Central memory CD8-positive, alpha-beta T cell (primary cell): ENCODE measurements around the gene SPIC.
"Not testable (repeated sequence)": the region's sequence is repeated elsewhere in the genome, so short reads cannot be mapped to it uniquely, and the experiment has no call there.

Experiments
- ATAC-seq: fragments of 150-1000 bp; cut with Tn5 transposase; replicated peaks from 2 replicates; pipeline ENCODE4 v1.10.0; 2022; ENCODE audit warnings: mild to moderate bottlenecking, moderate FRiP score, moderate number of reproducible peaks; ENCODE audit not compliant: poor library complexity, severe bottlenecking; ENCODE audit errors: extremely low read depth
- DNase-seq, 2 donors: peaks; one replicate each; pipeline ENCODE4 v3.0.0; 2021; ENCODE audit warnings: low spot score in 2 of 2
- H3K27ac Mint-ChIP-seq: one replicate; pipeline ENCODE4 v1.8.0; 2022; ENCODE audit warnings: low read depth, mild to moderate bottlenecking, moderate library complexity, mixed read lengths
- H3K27me3 Mint-ChIP-seq: one replicate; pipeline ENCODE4 v1.8.0; 2022; ENCODE audit warnings: mixed read lengths
- H3K36me3 Mint-ChIP-seq: one replicate; pipeline ENCODE4 v1.8.0; 2022; ENCODE audit warnings: mild to moderate bottlenecking, moderate library complexity, mixed read lengths; ENCODE audit not compliant: insufficient read depth
- H3K4me1 Mint-ChIP-seq: one replicate; pipeline ENCODE4 v1.8.0; 2022; ENCODE audit warnings: mixed read lengths
- H3K4me3 Mint-ChIP-seq: one replicate; pipeline ENCODE4 v1.8.0; 2022; ENCODE audit warnings: mild to moderate bottlenecking, moderate library complexity, mixed read lengths
- H3K9me3 Mint-ChIP-seq: one replicate; pipeline ENCODE4 v1.8.0; 2022; ENCODE audit warnings: mixed read lengths

The SPIC gene

DNA sequence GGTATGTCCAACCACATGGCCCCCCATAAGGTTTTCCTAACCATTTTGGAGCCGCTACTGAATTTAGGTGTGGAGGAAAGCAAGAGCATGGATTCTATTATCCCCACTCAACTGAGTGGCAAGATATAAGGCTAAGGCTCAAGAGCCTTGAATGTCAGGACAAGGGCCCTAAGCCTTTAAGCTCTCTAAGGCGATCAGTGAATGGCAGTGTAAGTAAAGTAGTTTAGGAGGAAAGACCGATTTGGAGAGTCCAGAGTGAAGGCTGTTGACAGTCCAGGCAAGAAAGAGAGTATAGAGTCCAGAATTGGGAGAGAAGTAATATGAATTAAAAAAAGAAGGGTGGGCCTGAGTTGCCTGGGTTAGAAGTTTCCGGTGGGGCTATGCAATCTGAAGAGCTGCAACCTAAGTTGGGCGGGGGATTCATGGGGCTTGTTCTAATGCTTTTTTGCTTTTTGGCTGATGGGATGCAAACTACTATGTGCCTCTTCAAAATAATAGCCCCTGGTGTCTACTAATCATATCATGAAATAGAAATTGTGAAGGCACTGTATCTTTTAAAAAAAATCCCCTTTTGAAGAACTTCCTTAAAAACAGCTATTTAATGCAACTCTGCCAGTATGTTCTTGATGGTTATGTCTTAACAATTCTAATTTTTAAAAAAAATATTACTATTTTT, at the start of gene SPIC:
TSS of gene SPIC (plus strand) at position 626 of the 676 bp plus-strand sequence. CDS start 1,569 bp downstream, outside the sequence.
- H3K36me3 Mint-ChIP-seq: no peaks in the 10 kb centered on the region
- H3K4me3 Mint-ChIP-seq: no peak within 1 kb of the TSS
- no peaks in the 10 kb centered on the region for H3K9me3 Mint-ChIP-seq
- no peaks in the 10 kb centered on the region for H3K4me1 Mint-ChIP-seq
- ATAC-seq (no peak), DNase-seq (no peak)
- no peak within 1 kb of the TSS for H3K27ac Mint-ChIP-seq
- peaks cover 14% of the 10 kb centered on the region for H3K27me3 Mint-ChIP-seq

DNA sequence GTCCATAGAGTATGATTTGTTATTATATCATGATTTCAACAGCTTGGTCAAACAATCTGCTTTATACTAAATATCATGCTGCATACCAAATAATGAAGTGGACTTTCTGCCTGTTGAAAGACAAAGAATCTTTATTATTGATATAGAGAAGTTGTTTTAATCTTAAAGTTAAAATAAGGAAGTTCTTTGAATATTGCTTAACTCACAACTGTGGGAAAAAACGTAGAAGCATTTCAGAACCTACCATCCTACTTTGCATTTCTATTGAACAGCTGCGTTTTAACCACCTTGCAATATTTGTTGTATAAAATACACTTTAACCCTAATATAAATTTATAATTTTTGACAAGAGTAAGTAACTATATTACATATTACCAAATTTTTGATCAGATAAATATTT, 44.7 kb upstream of the SPIC start:
- no peak for ATAC-seq
- Mint-ChIP-seq H3K27me3 (no peaks in the 10 kb centered on the region), H3K36me3 (no peaks in the 10 kb centered on the region), H3K27ac (no peak overlapping the region), H3K4me1 (no peaks in the 10 kb centered on the region), H3K9me3 (no peaks in the 10 kb centered on the region), H3K4me3 (no peak overlapping the region)
- DNase-seq: no peak

DNA sequence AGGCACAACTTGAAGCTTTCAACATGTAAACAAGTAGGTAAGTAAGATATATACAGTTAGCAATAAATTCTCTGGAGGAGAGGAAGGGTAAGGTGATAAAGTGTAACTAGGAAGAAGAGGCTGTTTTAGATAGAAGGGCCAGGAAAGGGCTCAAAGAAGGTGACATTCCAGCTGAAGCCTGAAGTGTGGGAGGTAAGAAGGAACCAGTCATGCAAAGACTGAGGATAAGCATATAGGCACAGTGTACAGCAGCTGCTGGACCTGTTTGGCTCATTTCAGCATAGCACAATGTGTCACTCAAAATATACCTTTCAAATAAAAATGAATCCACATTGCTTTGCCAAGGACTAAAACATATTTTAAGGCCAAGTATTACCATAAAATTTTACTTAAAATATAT, 39.0 kb upstream of the SPIC start:
- no peak for DNase-seq
- no peaks in the 10 kb centered on the region for H3K27me3 Mint-ChIP-seq
- no peaks in the 10 kb centered on the region for H3K9me3 Mint-ChIP-seq
- no peaks in the 10 kb centered on the region for H3K36me3 Mint-ChIP-seq
- no peak overlapping the region for H3K27ac Mint-ChIP-seq
- no peak for ATAC-seq
- no peaks in the 10 kb centered on the region for H3K4me1 Mint-ChIP-seq
- no peak overlapping the region for H3K4me3 Mint-ChIP-seq

DNA sequence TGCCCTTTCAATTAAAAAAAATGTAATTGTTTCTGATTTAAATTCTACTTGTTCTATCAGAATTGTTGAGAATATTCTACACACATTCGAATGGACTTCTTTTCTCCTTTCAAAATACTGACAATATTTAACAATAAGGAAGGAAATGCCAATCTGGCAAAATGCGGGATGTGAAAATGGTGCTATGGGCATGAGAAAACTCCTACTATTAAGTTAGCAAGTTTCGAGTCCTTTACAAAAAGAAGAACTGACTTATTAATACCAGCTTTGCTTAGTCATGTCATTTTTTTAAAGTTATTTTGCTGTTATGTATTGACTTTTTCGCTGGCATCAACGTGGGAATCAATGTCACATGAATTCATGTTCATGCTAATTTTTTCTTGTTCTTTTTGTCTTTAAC, 35.9 kb upstream of the SPIC start:
- Mint-ChIP-seq H3K4me3 (no peak overlapping the region), H3K27ac (no peak overlapping the region)

DNA sequence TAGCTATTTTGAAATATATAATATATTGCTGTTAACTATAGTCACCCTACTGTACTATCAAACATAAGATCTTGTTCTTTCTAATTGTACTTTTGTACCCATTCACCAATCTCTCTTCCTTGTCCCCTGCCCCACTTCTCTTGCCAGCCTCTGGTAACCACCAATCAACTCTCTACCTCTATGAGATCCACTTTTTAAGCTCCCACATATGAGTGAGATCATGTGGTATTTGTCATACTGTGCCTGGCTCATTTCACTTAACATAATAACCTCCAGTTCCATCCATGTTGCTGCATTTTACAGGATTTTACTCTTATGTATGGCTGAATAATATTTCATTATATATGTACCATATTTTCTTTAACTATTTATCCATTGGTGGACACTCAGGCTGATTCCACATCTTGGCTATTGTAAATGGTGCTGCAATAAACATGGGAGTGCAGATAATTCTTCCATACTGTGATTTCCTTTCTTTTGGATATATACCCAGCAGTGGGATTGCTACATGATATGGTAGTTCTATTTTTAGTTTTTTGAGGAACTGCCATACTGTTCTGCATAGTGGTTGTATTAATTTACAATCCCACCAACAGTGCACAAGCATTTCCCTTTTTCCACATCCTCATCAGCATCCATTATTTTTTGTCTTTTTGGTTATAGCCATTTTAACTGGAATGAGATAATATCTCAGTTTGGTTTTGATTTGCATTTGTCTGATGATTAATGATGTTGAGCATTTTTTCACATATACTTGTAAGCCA, 33.5 kb upstream of the SPIC start:
- no peak for ATAC-seq
- Mint-ChIP-seq H3K27me3 (no peaks in the 10 kb centered on the region), H3K9me3 (no peaks in the 10 kb centered on the region), H3K4me1 (no peaks in the 10 kb centered on the region), H3K27ac (no peak overlapping the region), H3K36me3 (no peaks in the 10 kb centered on the region), H3K4me3 (no peak overlapping the region)
- DNase-seq: no peak

More for the DNA sequence above, 35.9 kb upstream of the SPIC start:
- H3K4me1 Mint-ChIP-seq: no peaks in the 10 kb centered on the region
- H3K9me3 Mint-ChIP-seq: no peaks in the 10 kb centered on the region
- no peak for ATAC-seq
- DNase-seq: no peak
- H3K27me3 Mint-ChIP-seq: no peaks in the 10 kb centered on the region
- H3K36me3 Mint-ChIP-seq: no peaks in the 10 kb centered on the region

DNA sequence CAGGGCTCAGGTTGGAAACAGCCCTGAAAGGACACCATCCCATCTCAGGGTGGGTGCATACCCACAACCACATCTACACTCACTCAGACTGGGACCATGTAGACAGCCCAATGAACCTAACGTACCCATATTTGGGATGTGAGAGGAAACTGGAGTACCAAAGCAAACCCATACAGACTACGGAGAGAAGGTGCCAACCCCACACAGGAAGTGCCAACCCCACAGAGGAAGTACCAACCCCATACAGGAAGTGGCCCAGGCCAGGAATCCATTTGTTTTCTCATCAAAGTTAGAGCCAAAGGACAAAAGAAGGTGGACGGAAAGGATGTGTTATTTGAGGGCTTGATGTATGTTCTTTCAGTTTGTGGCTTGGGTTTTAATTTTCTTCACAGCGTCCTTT, 19.5 kb upstream of the SPIC start:
- peaks cover 13% of the 10 kb centered on the region for H3K4me1 Mint-ChIP-seq
- H3K27ac Mint-ChIP-seq: no peak overlapping the region
- no peaks in the 10 kb centered on the region for H3K9me3 Mint-ChIP-seq
- H3K4me3 Mint-ChIP-seq: peak overlapping the region; percentile 42
- DNase-seq: peak in 1 of 2 donors; percentile 20
- peak; percentile 83 for ATAC-seq
- no peaks in the 10 kb centered on the region for H3K36me3 Mint-ChIP-seq
- H3K27me3 Mint-ChIP-seq: no peaks in the 10 kb centered on the region

DNA sequence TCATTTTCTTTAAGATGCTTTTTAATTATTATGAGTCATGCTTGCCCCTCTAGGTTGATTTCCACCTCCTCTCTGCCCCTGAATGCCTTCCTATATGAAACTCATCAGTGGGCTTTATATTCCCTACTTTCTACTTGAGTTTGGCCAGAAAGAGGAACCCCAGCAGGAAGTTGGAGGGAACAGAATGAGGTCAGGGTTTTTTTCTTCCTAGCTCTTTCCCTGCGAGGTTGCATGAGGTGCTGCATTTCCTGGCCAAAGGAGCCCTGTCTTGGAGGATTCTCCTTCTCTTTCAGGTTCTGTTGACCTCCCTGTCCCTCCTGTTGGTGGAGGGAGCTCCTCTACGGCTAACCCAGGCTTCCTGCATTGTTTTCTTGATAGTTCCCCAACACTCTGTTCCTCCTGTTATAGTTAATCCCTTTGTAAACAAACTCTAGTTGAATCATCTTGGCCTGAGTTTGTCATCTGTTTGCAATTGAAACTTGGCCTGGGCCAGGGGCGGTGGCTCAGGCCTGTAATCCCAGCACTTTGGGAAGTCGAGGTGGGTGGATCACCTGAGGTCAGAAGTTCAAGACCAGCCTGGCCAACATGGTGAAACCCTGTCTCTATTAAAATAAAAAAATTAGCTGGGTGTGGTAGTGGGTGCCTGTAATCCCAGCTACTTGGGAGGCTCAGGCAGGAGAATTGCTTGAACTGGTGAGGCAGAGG, 15.3 kb upstream of the SPIC start:
- Mint-ChIP-seq H3K36me3 (no peaks in the 10 kb centered on the region), H3K27me3 (no peaks in the 10 kb centered on the region), H3K9me3 (no peaks in the 10 kb centered on the region), H3K4me1 (peaks cover 13% of the 10 kb centered on the region), H3K27ac (no peak overlapping the region), H3K4me3 (no peak overlapping the region)
- no peak for ATAC-seq
- no peak for DNase-seq

DNA sequence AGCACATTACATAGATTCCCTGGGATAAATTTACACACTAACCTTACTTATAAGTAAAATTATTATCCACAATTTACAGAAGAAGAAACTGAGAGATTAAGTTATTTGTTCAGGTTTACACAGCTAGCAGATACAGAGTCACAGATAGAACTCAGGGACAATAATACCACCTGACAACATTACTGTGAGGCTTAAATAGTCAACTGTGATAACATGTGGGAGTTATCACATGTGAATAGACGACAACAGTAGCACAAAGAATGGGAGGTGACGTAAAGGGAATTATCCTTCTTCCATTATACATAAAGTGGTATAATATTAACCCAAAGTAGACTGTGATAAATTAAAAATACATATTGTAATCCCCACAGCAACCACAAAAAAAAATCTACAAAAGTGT, 6.2 kb upstream of the SPIC start:
- no peak overlapping the region for H3K27ac Mint-ChIP-seq
- no peak for DNase-seq
- H3K9me3 Mint-ChIP-seq: no peaks in the 10 kb centered on the region
- H3K36me3 Mint-ChIP-seq: no peaks in the 10 kb centered on the region
- H3K4me1 Mint-ChIP-seq: no peaks in the 10 kb centered on the region
- no peak overlapping the region for H3K4me3 Mint-ChIP-seq
- ATAC-seq: no peak
- peaks cover 9% of the 10 kb centered on the region for H3K27me3 Mint-ChIP-seq

DNA sequence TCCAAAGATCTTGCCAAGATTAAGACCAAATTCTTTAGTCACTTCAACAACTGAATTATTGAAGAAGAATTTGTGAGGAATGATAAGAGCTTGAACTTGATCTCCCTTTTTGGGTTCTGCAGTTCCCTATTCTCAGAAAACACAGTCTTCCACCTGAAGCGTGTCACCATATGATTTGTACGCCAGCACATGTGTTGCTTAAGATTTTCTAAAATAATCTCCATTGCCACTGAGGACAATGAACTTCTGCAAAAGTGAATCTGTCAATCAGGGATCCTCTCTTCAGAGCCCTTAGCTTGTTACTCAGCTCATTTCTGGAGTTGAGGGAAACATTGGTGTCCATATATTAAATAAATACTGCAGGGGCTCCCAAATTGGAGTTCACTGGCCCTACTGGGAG, 4.2 kb upstream of the SPIC start:
- Mint-ChIP-seq H3K27me3 (peaks cover 14% of the 10 kb centered on the region), H3K27ac (no peak overlapping the region), H3K36me3 (no peaks in the 10 kb centered on the region), H3K4me3 (no peak overlapping the region), H3K4me1 (no peaks in the 10 kb centered on the region), H3K9me3 (no peaks in the 10 kb centered on the region)
- no peak for ATAC-seq
- DNase-seq: no peak

DNA sequence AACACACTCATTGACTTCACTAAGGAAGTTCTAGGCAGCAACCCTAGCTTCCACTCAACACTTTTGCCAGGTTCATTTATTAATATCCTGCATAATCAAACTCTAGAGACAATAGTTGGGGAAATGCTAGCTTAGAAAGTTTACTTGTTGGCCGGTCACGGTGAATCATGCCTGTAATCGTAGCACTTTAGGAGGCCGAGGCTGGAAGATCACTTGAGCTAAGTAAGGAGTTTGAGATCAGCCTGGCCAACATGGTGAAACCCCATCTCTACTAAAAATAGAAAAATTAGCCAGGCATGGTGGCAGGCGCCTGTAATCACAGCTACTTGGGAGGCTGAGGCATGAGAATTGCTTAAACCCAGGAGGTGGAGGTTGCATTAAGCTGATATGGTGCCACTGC, 3.3 kb upstream of the SPIC start:
- not testable (repeated sequence) for H3K36me3 Mint-ChIP-seq, H3K4me3 Mint-ChIP-seq, DNase-seq, H3K27ac Mint-ChIP-seq, H3K4me1 Mint-ChIP-seq, H3K9me3 Mint-ChIP-seq, ATAC-seq
- H3K27me3 Mint-ChIP-seq: peaks cover 14% of the 10 kb centered on the region

DNA sequence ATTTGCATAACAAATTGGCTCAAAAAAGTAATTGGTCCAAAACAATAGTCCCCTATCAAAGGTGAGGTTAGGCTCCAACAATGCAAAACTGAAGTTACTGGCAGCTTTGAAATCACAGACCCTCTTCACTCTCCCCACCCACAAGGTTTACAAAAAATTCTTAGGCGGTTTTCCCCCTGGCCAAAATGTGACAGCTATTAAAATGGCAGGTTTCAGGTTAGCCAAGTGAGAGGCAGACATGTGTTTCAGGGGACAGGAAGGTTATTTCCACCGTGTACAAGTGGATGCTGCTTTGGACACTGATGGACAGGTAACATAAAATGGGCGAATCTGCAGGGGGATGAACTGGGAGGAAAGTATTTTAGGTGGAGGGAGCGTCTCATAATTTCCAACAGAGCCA, 888 bp upstream of the SPIC start:
- Mint-ChIP-seq H3K9me3 (no peaks in the 10 kb centered on the region), H3K36me3 (no peaks in the 10 kb centered on the region), H3K4me1 (no peaks in the 10 kb centered on the region), H3K27me3 (peaks cover 14% of the 10 kb centered on the region), H3K27ac (no peak overlapping the region), H3K4me3 (no peak overlapping the region)
- ATAC-seq: no peak
- DNase-seq: no peak

DNA sequence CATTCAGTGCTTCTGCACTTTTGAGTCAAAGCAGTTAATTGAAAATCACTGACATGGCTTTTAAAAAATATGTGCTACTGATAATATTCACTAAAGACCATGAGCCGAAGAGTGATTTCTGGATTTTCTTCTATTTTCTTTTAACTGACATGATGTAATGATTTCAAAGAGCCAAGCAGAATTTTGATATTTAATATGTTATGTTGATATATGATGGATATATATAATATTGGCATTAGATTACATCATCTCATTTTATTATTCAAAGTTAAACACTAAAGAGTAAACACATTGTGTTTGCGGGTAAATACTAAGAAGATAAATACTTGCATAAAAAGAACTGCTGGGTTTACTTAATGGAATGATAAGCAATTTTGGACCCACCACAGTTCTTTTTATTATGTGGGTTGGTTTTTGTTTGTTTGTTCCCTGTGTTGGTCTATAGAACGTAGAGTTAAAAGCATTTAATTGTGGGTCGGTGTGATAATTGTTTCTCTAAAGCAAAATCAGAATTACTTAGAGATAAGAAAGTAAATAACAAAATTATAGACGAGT, 692 bp downstream of the SPIC start:
- no peak overlapping the region for H3K27ac Mint-ChIP-seq
- no peak overlapping the region for H3K4me3 Mint-ChIP-seq
- no peak for DNase-seq
- H3K9me3 Mint-ChIP-seq: no peaks in the 10 kb centered on the region
- no peaks in the 10 kb centered on the region for H3K4me1 Mint-ChIP-seq
- no peak for ATAC-seq
- H3K27me3 Mint-ChIP-seq: peaks cover 14% of the 10 kb centered on the region
- no peaks in the 10 kb centered on the region for H3K36me3 Mint-ChIP-seq
